Common myeloid progenitor, CD34-positive (primary cell): ENCODE results near the gene SLC2A5.

ENCODE experiments used
- CTCF ChIA-PET: fragments of 350-600 bp; sonication (Branson Sonifier 250); formaldehyde crosslinking; loops from one replicate; lab custom pipeline; 2021; ENCODE audit warnings: antibody characterized with exemption; lab: Charles Lee
- POLR2A ChIA-PET: fragments of 350-600 bp; sonication (Branson Sonifier 250); formaldehyde crosslinking; loops from one replicate; lab custom pipeline; 2021; ENCODE audit warnings: antibody characterized with exemption; lab: Charles Lee
- DNase-seq, 3 donors: peaks; one replicate each; pipeline versions ENCODE4 v3.0.0 to v3.0.0-alpha.2; 2013
- H3K27ac ChIP-seq, 2 experiments: 1 replicate in 1 of 2; 2 replicates in 1 of 2; pipeline ENCODE4 v1.7.0; 2013; ENCODE audit warnings: inconsistent platforms in 2 of 2, low read length in 2 of 2, mild to moderate bottlenecking in 2 of 2, low read depth in 1 of 2, moderate library complexity in 1 of 2; ENCODE audit not compliant: severe bottlenecking in 2 of 2, insufficient read depth in 1 of 2, poor library complexity in 1 of 2
- H3K27me3 ChIP-seq, 5 experiments: replicated peaks in 2 of 5; 1 replicate in 3 of 5; 2 replicates in 2 of 5; pipeline versions ENCODE4 v1.6.1 to v1.7.0; 2013; ENCODE audit warnings: low read length in 4 of 5, mild to moderate bottlenecking in 2 of 5, moderate library complexity in 2 of 5, inconsistent platforms in 1 of 5; ENCODE audit not compliant: insufficient read depth in 5 of 5, control insufficient read depth in 4 of 5
- H3K36me3 ChIP-seq, 4 experiments: 1 replicate in 2 of 4; 2 replicates in 2 of 4; pipeline versions ENCODE4 v1.6.1 to v1.7.0; 2013; ENCODE audit warnings: low read length in 3 of 4, control low read depth in 1 of 4, mild to moderate bottlenecking in 1 of 4; ENCODE audit not compliant: control insufficient read depth in 4 of 4, insufficient read depth in 4 of 4
- H3K4me1 ChIP-seq, 4 experiments: 1 replicate in 3 of 4; 2 replicates in 1 of 4; pipeline versions ENCODE4 v1.6.1 to v1.7.1; 2013; ENCODE audit warnings: low read length in 3 of 4, mild to moderate bottlenecking in 3 of 4, control low read depth in 1 of 4, inconsistent platforms in 1 of 4, moderate library complexity in 1 of 4; ENCODE audit not compliant: control insufficient read depth in 4 of 4, insufficient read depth in 4 of 4; ENCODE audit errors: control extremely low read depth in 1 of 4
- H3K4me3 ChIP-seq, 7 experiments: 1 replicate in 4 of 7; 2 replicates in 3 of 7; pipeline versions ENCODE4 v1.5.1 to v1.7.0; 2013; ENCODE audit warnings: mild to moderate bottlenecking in 7 of 7, low read length in 6 of 7, moderate library complexity in 6 of 7, inconsistent platforms in 2 of 7, low read depth in 2 of 7, control low read depth in 1 of 7; ENCODE audit not compliant: insufficient read depth in 4 of 7, control insufficient read depth in 1 of 7; ENCODE audit errors: extremely low read depth in 1 of 7
- H3K9me3 ChIP-seq, 5 experiments: 1 replicate in 4 of 5; 2 replicates in 1 of 5; pipeline versions ENCODE4 v1.6.1 to v1.7.1; 2013; ENCODE audit warnings: low read length in 4 of 5, mild to moderate bottlenecking in 2 of 5, inconsistent platforms in 1 of 5, low read depth in 1 of 5, moderate library complexity in 1 of 5; ENCODE audit not compliant: control insufficient read depth in 4 of 5, insufficient read depth in 2 of 5; ENCODE audit errors: control extremely low read depth in 1 of 5
- WGBS: methylation state at CpG from one replicate; pipeline ENCODE4 v1.1.5; 2013; ENCODE audit not compliant: insufficient coverage; 5-methylcytosine and 5-hydroxymethylcytosine counted together

Gene SLC2A5

GRCh38 chr1:9085306-9085940 is 16.0 kb upstream of the SLC2A5 start:
- H3K27me3 ChIP-seq: no peaks in the 10 kb centered on the region
- 45% methylated on average over 6 of the region's 7 CpGs for WGBS
- H3K36me3 ChIP-seq: no peaks in the 10 kb centered on the region
- peaks cover 0 to 5% (median 0%) of the 10 kb centered on the region in 5 experiments for H3K9me3 ChIP-seq
- DNase-seq: peak in 2 of 3 donors; percentile 39 to 48
- H3K4me1 ChIP-seq: peaks cover 22 to 54% (median 45%) of the 10 kb centered on the region in 4 experiments
- H3K27ac ChIP-seq: no peak overlapping the region
- H3K4me3 ChIP-seq: no peak overlapping the region
- ChIA-PET CTCF (interaction anchor here (0.8 to 4.5 kb wide), 6 partner anchors 8 to 95 kb away, joined by 3 to 27 read pairs (median 5); no protein-coding TSS in a partner anchor), POLR2A (interaction anchor here (0.9 kb wide), 1 partner anchor 11 kb away, joined by 3 read pairs; no protein-coding TSS in a partner anchor)

GRCh38 chr1:9084906-9085305 is 15.5 kb upstream of the SLC2A5 start:
- Histone ChIP-seq H3K4me1 (peaks cover 23 to 59% (median 46%) of the 10 kb centered on the region in 4 experiments), H3K27me3 (no peaks in the 10 kb centered on the region), H3K27ac (peak overlapping the region in 1 of 2 experiments; percentile 36), H3K4me3 (no peak overlapping the region), H3K36me3 (no peaks in the 10 kb centered on the region), H3K9me3 (peaks cover 0 to 5% (median 0%) of the 10 kb centered on the region in 5 experiments)
- WGBS: 23% methylated on average over 7 of the region's 8 CpGs
- POLR2A ChIA-PET: interaction anchor here (0.9 kb wide), 1 partner anchor 10 kb away, joined by 3 read pairs; no protein-coding TSS in a partner anchor
- CTCF ChIA-PET: interaction anchor here (0.5 to 4.5 kb wide), 5 partner anchors 8 to 94 kb away, joined by 3 to 27 read pairs (median 6); no protein-coding TSS in a partner anchor
- peak in 2 of 3 donors; percentile 48 to 57 for DNase-seq

- Histone ChIP-seq H3K4me1 (peaks cover 34 to 86% (median 68%) of the 10 kb centered on the region in 4 experiments), H3K27ac (peak overlapping the region in 1 of 2 experiments; percentile 67), H3K27me3 (no peaks in the 10 kb centered on the region), H3K9me3 (peaks cover 0 to under 1% (median 0%) of the 10 kb centered on the region in 5 experiments), H3K36me3 (no peaks in the 10 kb centered on the region), H3K4me3 (no peak overlapping the region)
- CTCF ChIA-PET: interaction anchor here (1.2 to 3.0 kb wide), 5 partner anchors 11 to 76 kb away, joined by 6 to 13 read pairs (median 7); partner anchors contain the start of gene SLC2A5
- POLR2A ChIA-PET: interaction anchor here (1.1 kb wide), 1 partner anchor 14 kb away, joined by 3 read pairs; no protein-coding TSS in a partner anchor
- WGBS: no CpG with 5 or more reads among the region's 3 CpGs
- DNase-seq: no peak
These were observed 12.0 kb upstream of the SLC2A5 start for GRCh38 chr1:9081473-9081872.

GRCh38 chr1:9080705-9081291 is 11.4 kb upstream of the SLC2A5 start:
- H3K9me3 ChIP-seq: no peaks in the 10 kb centered on the region
- CTCF ChIA-PET: interaction anchor here (0.9 to 3.0 kb wide), 4 partner anchors 11 to 76 kb away, joined by 3 to 13 read pairs (median 6); partner anchors contain the start of gene SLC2A5
- H3K27ac ChIP-seq: no peak overlapping the region

GRCh38 chr1:9079988-9080704 is 10.7 kb upstream of the SLC2A5 start:
- no peak overlapping the region for H3K27ac ChIP-seq
- DNase-seq: no peak
- H3K4me3 ChIP-seq: no peak overlapping the region
- ChIA-PET POLR2A (no interaction called here), CTCF (interaction anchor here (0.9 to 1.8 kb wide), 2 partner anchors 21 to 75 kb away, joined by 3 to 7 read pairs; no protein-coding TSS in a partner anchor)
- H3K4me1 ChIP-seq: peaks cover 32 to 87% (median 71%) of the 10 kb centered on the region in 4 experiments
- H3K27me3 ChIP-seq: no peaks in the 10 kb centered on the region
- WGBS: 97% methylated on average over 5 of the region's 12 CpGs
- no peaks in the 10 kb centered on the region for H3K36me3 ChIP-seq
- no peaks in the 10 kb centered on the region for H3K9me3 ChIP-seq

More at GRCh38 chr1:9080705-9081291, 11.4 kb upstream of the SLC2A5 start:
- WGBS: 95% methylated on average over 3 of the region's 6 CpGs
- POLR2A ChIA-PET: no interaction called here
- no peak overlapping the region for H3K4me3 ChIP-seq
- no peak for DNase-seq
- no peaks in the 10 kb centered on the region for H3K27me3 ChIP-seq
- H3K4me1 ChIP-seq: peaks cover 32 to 89% (median 72%) of the 10 kb centered on the region in 4 experiments
- H3K36me3 ChIP-seq: no peaks in the 10 kb centered on the region

GRCh38 chr1:9078752-9079500 is 9.5 kb upstream of the SLC2A5 start:
- WGBS: 52% methylated on average over 11 of the region's 19 CpGs
- POLR2A ChIA-PET: no interaction called here
- no peak for DNase-seq
- Histone ChIP-seq H3K36me3 (no peaks in the 10 kb centered on the region), H3K27me3 (no peaks in the 10 kb centered on the region), H3K4me3 (peak overlapping the region in 1 of 7 experiments; percentile 19), H3K9me3 (no peaks in the 10 kb centered on the region), H3K4me1 (peaks cover 36 to 87% (median 71%) of the 10 kb centered on the region in 4 experiments), H3K27ac (no peak overlapping the region)
- CTCF ChIA-PET: no interaction called here
